Muscle layer of duodenum (tissue), 2 donors: ENCODE data around the gene PTPRM.

Experiments
- H3K27ac ChIP-seq: one replicate; pipeline ENCODE4 v1.7.0; 2013; ENCODE audit warnings: mild to moderate bottlenecking, low read length
- H3K27me3 ChIP-seq: one replicate; pipeline ENCODE4 v1.7.0; 2013; ENCODE audit warnings: low read depth, mild to moderate bottlenecking, control low read depth, low read length
- H3K36me3 ChIP-seq, 2 donors: one replicate each; pipeline ENCODE4 v1.7.0; 2013; ENCODE audit warnings: low read length in 2 of 2, control low read depth in 1 of 2, mild to moderate bottlenecking in 1 of 2; ENCODE audit not compliant: insufficient read depth in 2 of 2, control insufficient read depth in 1 of 2
- H3K4me1 ChIP-seq, 2 donors: one replicate each; pipeline ENCODE4 v1.7.0; 2013; ENCODE audit warnings: low read length in 2 of 2, mild to moderate bottlenecking in 2 of 2, control low read depth in 1 of 2, moderate library complexity in 1 of 2; ENCODE audit not compliant: insufficient read depth in 2 of 2, control insufficient read depth in 1 of 2
- H3K4me3 ChIP-seq, 2 donors: one replicate each; pipeline ENCODE4 v1.7.0; 2013; ENCODE audit warnings: low read length in 2 of 2, low read depth in 1 of 2, mild to moderate bottlenecking in 1 of 2
- H3K9me3 ChIP-seq, 2 donors: one replicate each; pipeline ENCODE4 v1.7.0; 2013; ENCODE audit warnings: low read length in 2 of 2, control low read depth in 1 of 2, mild to moderate bottlenecking in 1 of 2; ENCODE audit not compliant: control insufficient read depth in 1 of 2
- donor health status: healthy.

PTPRM gene

DNA sequence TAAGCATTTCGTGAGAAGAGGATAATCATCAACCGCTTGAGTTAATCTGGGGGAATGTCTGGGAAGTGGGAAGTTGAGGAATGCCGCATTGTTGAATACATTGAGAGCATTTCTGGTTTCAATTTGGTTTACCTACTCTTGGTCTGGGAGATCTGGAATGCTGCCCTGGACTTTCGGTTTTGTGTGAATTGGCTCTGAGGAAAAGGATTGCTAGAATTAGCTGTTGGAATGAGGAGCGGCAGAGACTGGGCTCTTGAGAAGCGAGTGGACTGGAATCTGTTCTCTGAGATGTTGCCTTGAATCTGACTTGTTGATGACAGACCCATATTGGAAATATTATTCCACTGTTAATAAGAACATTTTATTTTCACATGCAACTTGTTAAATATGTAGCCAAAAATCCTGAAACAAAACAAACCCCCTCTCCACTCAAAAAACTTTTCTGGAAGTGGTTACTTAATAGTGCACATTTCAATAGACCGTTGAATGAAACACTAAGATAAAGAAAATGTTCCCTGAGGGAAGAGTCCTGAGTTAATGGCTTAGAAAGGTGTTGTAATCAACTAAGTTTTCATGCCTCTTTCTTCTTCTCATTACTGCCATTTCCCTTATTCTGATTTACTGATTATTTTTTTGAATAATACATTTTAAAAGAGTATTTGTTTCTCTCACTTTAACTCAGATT, 50.8 kb downstream of the PTPRM start:
- Histone ChIP-seq H3K4me1 (peaks cover 0 to 20% of the 10 kb centered on the region in 2 donors), H3K36me3 (no peaks in the 10 kb centered on the region), H3K9me3 (no peaks in the 10 kb centered on the region), H3K27me3 (no peaks in the 10 kb centered on the region), H3K27ac (peak overlapping the region; percentile 54), H3K4me3 (peak overlapping the region in 1 of 2 donors; percentile 31)

DNA sequence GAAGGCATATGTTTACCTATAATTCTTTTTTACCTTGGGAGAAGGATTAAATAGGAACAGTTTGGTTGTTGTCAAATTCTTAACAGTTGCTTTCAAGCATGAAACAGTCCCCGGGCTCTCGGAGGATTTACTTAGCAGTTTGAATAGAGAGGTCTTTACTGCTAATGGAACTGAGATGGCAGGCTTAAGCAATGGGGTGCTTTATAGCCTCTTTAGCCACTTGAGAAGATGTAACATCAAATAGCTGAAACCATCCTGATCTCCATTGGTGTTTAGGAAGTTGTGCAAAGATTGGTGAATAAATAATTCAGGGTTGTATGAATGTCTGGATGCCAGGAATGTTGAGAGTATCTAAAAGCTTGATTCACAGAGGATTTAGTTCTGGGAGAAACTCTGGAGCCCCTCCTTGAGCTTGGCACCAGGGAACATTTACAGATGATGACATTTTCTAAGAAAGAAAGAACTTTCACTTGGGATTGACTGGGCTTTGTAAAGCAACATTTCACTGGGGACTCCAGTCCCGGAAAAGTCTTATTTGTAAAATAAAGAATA, 51.9 kb downstream of the PTPRM start:
- peaks cover 0 to 20% of the 10 kb centered on the region in 2 donors for H3K4me1 ChIP-seq

DNA sequence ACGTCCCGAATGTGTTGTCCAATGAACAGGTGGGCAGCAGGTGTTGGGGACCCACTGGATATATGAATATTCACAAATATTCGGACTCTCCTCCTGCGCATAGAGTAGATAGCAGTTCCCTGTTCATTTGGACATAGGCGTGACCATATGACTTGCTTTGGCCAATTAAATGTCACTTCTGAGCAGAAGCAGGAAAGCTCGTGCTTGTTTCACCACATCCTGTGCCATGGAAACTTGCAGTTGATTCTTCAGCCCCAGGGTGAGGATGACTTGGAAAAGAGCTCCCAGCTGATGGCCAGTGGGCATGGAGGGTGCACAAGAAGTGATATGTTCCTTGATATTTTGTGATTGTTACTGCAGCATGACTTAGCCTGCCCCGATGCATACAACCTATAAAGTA, 52.6 kb downstream of the PTPRM start:
- Histone ChIP-seq H3K4me3 (no peak overlapping the region), H3K27me3 (no peaks in the 10 kb centered on the region), H3K27ac (no peak overlapping the region), H3K4me1 (peaks cover 0 to 20% of the 10 kb centered on the region in 2 donors), H3K9me3 (no peaks in the 10 kb centered on the region), H3K36me3 (no peaks in the 10 kb centered on the region)

More for the DNA sequence above, 51.9 kb downstream of the PTPRM start:
- no peak overlapping the region for H3K4me3 ChIP-seq
- no peaks in the 10 kb centered on the region for H3K27me3 ChIP-seq
- H3K9me3 ChIP-seq: no peaks in the 10 kb centered on the region
- H3K36me3 ChIP-seq: no peaks in the 10 kb centered on the region
- H3K27ac ChIP-seq: no peak overlapping the region

DNA sequence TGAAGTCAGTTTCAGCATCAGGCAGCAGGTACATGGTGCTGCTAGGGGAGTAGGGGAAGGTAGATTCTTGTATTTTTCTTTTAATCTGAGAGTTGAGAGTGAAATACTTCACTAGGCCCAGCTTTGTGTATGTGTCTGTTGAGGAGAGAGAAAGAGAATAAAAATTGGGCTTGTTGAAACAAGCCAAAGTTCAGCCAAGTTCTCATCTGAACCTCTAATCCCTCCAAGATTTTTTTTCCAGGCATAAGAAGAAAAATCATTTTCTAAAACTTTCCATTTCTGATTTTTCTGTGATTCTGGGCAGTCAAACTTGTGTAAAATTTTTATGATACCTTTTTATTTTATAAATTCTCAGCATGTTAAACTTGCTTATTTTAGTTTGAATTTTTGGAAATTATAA, 55.6 kb downstream of the PTPRM start:
- Histone ChIP-seq H3K4me3 (no peak overlapping the region), H3K27me3 (no peaks in the 10 kb centered on the region), H3K27ac (no peak overlapping the region), H3K9me3 (no peaks in the 10 kb centered on the region), H3K4me1 (peaks cover 0 to 26% of the 10 kb centered on the region in 2 donors), H3K36me3 (no peaks in the 10 kb centered on the region)

DNA sequence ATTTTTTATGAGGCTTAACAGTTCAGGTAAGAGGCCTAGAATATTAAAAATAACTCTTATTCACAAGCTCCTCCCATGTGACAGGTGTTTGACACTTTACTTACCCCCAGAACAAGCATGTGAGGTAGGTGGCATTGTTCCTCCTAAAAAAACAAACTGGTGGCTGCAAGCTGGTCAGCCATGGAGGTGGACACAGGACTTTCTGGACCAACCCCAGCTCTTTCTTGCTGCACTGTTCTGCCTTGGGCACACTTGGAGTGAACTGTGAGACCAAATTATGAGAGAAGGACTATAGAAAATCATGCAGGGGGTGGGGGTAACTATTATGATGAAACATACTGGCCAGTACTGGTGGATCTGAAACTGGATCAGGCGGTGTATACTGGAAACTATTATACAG, 56.6 kb downstream of the PTPRM start:
- H3K27ac ChIP-seq: no peak overlapping the region
- no peaks in the 10 kb centered on the region for H3K9me3 ChIP-seq
- H3K27me3 ChIP-seq: no peaks in the 10 kb centered on the region
- H3K36me3 ChIP-seq: no peaks in the 10 kb centered on the region
- H3K4me3 ChIP-seq: no peak overlapping the region
- peaks cover 0 to 22% of the 10 kb centered on the region in 2 donors for H3K4me1 ChIP-seq

DNA sequence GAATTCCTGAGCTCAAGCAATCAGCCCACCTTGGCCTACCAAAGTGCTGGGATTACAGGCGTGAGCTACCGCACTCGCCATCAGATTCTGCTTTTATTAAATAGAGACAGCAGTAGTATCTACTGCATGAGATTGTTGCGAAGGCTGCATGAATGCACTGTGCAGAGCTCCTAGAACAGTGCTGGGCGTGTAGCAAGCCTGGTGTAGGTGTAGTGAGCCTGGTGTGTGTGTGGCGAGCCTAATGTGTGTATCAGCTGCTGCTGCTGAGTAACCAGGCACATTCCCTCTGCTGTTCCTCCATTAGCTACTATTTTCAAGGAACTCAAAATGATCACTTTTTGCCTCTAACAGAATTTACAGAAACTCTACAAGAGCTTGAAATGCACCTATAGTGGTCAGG, 57.6 kb downstream of the PTPRM start:
- no peak overlapping the region for H3K4me3 ChIP-seq
- H3K36me3 ChIP-seq: no peaks in the 10 kb centered on the region
- H3K4me1 ChIP-seq: peaks cover 0 to 18% of the 10 kb centered on the region in 2 donors
- no peaks in the 10 kb centered on the region for H3K27me3 ChIP-seq
- H3K27ac ChIP-seq: no peak overlapping the region
- H3K9me3 ChIP-seq: no peaks in the 10 kb centered on the region

DNA sequence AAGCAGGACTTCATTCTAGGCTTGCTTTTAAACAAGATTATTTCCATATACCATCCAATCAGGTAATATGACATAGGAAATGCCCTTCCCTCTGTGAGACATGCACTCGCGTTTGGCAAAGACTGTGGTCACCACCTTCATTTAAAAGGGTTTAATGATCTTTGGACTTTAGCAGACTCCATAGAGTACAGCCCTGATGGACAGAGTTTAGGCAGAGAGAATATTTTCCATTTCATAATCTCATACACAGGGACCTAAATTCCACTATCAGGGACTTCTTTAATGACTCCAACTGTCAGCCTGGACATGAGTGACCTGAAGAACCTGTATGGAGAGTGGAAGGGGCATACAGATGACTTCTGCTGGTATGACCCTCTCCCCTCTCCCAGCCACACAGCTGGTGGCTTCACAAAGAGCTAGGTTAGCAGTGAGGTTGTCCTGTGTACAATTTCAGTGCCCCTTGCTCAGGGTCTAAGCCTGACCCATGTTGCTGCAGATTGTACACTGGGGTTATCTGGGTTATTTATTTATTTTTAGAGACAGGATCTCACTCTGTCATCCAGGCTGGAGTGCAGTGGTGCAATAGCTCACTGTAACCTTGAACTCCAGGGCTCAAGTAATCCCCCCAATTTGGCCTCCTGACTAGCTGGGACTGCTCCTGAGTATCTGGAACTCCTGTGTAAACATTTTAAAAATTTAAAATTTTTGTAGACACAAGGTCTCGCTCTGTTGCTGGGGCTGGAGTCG, 59.2 kb downstream of the PTPRM start:
- H3K9me3 ChIP-seq: no peaks in the 10 kb centered on the region
- peaks cover 0 to 18% of the 10 kb centered on the region in 2 donors for H3K4me1 ChIP-seq
- no peak overlapping the region for H3K27ac ChIP-seq
- H3K36me3 ChIP-seq: no peaks in the 10 kb centered on the region
- H3K4me3 ChIP-seq: no peak overlapping the region
- H3K27me3 ChIP-seq: no peaks in the 10 kb centered on the region

DNA sequence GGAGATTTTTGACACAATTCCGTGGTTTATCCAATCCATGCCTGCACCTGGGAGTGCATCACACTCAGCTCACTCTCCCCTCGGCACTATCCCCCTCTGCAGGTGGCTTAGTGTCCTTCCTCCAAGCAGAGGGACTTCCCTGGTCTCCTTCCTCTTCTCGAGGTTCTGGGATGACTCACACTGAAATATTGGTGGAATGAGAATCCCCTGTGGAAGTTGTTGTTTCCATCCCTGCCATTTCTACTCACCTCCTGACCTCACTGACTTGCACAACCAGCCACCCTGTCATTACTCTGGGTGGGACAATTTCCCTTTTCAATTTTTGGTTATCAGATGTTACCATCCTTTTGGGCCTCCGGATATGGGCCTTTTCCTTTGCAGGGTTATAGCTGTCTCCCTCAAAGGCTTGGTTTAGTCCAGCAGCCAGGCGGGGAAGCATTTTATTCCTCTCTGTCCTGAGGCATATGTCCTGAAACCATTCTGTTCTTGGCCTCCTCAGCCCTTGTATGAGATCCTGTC, 59.9 kb downstream of the PTPRM start:
- Histone ChIP-seq H3K27me3 (no peaks in the 10 kb centered on the region), H3K27ac (no peak overlapping the region), H3K36me3 (no peaks in the 10 kb centered on the region), H3K9me3 (no peaks in the 10 kb centered on the region), H3K4me3 (no peak overlapping the region), H3K4me1 (peaks cover 0 to 18% of the 10 kb centered on the region in 2 donors)

DNA sequence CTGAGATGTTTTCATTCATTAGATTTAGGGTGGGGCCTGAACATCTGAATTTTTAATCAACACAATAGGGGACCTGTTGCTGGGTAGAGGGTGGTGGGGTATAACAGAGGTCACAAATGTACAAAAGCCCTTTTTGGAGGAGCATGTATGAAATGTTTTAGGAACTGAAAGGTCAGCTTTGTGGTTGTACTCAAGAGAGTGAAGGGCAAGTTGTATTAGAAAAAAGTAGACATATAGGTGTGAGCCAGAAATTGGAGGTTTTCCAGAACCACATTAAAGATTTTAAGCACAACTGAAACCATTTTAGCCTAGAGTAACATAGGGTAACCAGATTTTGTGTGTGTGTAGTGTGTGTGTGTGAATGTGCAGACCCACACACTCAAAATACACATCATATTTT, 62.3 kb downstream of the PTPRM start:
- Histone ChIP-seq H3K4me1 (peaks cover 0 to 18% of the 10 kb centered on the region in 2 donors), H3K4me3 (no peak overlapping the region), H3K27me3 (no peaks in the 10 kb centered on the region), H3K36me3 (no peaks in the 10 kb centered on the region), H3K9me3 (no peaks in the 10 kb centered on the region), H3K27ac (no peak overlapping the region)

DNA sequence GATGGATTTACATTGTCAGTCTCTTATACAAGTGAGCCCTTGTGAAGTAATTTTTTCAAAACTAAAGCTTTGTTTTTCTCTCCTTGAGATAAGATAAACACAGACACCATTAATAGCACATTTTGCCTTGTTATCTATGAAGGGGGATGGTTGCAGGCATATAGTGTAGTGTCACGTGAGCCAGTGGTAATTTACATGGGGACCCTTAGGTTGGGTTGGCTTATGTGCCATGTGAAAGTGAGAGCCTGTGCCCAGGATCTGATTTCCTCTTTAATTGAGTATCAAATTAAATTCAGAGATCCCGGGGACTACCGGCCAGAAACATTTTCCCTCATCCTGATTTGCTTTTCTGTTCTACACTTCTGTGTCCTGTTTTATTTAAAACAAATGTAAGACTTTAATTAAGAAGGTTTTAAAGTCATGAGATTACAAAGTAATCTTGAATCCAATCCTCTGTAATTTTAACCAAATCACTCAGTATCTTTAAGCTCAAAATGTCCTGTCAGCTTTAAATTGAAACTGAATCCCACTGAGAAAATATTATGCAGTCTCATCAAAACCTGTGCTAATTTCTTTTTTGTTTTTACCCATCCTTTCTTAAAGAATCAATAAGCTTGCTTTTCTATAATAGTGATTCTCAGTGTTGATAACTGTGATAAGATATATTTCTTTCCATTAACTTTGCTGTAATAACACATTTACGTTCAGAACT, 63.8 kb downstream of the PTPRM start:
- H3K4me1 ChIP-seq: peaks cover 0 to 18% of the 10 kb centered on the region in 2 donors
- no peaks in the 10 kb centered on the region for H3K9me3 ChIP-seq
- no peak overlapping the region for H3K4me3 ChIP-seq
- no peaks in the 10 kb centered on the region for H3K27me3 ChIP-seq
- H3K36me3 ChIP-seq: no peaks in the 10 kb centered on the region
- no peak overlapping the region for H3K27ac ChIP-seq
